NK-92 (cell line): ENCODE measurements around the gene SLC30A4.
"Not testable (repeated sequence)": the region's sequence is repeated elsewhere in the genome, so short reads cannot be mapped to it uniquely, and the experiment has no call there.

Experiments
- DNase-seq: peaks from one replicate; lab custom pipeline; 2025; ENCODE audit not compliant: unreplicated experiment; lab: John Stamatoyannopoulos, UW

SLC30A4 gene, protein sequence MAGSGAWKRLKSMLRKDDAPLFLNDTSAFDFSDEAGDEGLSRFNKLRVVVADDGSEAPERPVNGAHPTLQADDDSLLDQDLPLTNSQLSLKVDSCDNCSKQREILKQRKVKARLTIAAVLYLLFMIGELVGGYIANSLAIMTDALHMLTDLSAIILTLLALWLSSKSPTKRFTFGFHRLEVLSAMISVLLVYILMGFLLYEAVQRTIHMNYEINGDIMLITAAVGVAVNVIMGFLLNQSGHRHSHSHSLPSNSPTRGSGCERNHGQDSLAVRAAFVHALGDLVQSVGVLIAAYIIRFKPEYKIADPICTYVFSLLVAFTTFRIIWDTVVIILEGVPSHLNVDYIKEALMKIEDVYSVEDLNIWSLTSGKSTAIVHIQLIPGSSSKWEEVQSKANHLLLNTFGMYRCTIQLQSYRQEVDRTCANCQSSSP

DNA sequence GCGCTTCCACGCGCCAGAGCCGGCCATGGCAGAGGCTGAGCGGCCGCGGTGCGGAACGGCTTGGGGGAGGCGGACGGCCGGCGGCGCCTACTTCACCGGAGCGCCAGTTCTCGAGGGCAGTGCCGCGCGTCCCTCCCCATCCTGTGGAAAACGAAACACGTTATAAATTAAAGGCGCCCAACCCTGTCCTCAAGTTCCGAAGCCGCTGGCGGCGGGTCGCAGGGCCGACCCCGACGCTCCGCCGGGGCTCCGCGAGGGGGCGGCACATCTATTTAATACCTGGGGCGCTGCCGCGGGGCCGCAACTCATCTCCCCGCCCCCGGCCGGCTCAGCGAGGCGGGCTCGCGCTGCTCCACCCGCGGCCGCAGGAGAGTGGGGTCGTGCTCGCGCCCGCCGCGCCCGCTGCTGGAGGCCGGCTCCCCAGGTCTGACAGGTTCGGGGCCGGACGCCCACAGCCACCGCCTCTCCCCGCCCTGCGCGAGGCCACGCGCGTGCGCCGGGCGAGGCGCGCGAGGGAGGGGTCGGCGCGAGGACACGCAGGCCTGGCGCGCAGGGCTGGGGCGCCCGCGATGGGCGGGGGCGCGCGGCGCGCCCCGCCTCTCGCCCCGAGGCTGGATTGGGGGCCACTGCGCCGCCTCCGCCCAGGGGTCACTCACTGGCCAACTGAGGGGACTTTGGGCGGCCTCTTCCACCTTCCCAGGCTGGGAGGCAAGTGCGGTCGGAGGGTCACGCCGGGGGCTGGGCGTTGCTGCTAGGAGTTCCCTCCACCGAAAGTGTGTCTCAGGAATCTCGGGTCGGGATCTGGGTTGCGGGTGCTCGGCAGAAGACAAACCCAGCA is at the start of gene SLC30A4:
Gene SLC30A4 (minus strand): TSS at position 428 of the 838 bp plus-strand sequence. CDS start 401 bp downstream, at position 27.
- no peak for DNase-seq

DNA sequence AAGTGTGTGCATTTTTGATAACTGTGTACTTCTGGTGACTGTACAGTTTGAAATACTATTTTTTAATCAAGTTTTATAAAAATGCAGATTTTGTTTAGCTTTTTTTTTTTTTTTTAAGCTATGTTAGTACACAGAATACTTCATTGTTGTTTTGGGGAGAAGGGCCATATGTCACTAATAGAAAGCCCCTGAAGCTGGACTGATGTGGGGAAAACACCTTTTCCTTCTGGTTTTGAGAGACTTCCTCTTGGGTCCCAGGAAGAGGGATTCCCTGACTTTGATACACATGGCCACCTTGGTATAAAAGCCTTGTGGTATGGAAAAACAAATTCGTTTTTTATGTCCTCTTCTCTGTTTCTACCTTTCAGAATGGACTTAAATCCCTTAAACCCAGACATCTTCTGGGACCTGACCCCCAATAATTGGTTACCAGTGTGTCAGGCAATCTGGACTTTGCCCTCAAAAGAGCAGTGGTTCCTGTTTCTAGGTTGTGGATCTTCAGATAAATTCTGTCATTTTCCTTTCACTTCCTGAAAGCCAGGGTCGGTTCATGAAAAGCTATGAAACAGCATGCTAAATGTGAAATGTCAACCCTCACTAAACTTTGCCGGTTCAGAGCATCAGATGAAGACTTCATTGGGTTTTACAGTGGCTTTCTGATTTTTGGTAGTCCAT is 33.5 kb upstream of the SLC30A4 start:
- no peak for DNase-seq

DNA sequence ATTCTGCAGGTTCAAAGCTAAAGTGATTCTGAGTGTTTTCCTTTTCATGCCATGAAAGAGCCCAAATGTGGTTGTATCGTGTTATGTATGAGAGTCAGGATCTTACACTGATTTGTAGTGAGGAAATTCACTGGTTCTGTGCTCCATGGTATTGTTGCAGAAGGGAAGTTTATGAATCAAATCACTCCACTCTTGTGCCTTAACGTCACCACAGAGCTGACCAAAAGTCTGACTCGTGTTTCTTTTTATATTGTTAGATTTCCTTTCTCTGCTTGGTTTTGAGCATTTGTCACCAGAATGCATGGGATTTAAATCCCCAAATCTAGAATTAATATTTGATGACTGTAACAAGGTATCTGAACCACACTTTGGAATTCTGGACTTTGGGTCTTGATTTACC is 29.1 kb upstream of the SLC30A4 start:
- DNase-seq = no peak

DNA sequence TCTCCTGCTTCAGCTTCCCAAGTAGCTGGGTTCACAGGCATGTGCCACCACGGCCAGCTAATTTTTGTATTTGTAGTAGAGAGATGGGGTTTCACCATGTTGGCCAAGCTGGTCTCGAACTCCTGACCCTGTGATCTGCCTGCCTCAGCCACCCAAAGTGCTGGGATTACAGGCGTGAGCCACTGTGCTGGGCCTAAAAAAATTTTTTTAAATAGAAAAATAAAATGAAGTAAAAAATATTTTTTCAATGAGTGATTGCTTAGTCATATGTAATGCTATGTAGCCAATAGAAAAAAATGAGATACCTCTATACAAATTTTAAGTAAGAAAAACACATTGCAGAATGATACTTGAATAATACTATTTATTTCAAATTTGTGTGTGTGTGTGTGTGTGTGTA is 27.9 kb upstream of the SLC30A4 start:
- no peak for DNase-seq

DNA sequence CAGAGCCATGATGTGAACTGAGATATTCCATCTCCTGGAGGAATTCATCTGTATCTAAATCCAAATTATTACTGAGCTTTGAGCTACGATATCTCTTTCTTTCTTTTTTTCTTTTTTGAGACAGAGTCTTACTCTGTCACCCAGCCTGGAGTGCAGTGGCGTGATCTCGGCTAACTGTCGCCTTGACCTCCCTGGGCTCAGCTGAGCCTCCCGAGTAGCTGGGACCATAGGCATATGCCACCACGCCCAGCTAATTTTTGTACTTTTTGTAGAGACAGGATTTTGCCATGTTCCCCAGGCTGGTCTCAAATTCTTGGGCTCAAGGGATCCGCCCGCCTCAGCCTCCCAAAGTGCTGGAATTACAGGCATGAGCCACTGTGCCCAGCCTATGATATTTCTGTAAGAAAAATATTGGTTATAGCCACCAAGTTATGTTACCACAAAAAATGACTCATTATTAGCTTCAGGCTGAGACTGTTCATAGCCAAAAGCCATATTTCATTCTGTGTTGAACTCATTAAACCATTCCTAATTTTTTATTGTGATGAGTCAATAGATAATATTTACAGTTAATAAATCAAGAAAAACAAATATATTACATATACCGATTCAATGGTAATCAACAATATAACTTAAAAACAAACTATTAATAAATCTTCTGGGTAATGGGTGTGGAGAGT is 27.1 kb upstream of the SLC30A4 start:
- no peak for DNase-seq

DNA sequence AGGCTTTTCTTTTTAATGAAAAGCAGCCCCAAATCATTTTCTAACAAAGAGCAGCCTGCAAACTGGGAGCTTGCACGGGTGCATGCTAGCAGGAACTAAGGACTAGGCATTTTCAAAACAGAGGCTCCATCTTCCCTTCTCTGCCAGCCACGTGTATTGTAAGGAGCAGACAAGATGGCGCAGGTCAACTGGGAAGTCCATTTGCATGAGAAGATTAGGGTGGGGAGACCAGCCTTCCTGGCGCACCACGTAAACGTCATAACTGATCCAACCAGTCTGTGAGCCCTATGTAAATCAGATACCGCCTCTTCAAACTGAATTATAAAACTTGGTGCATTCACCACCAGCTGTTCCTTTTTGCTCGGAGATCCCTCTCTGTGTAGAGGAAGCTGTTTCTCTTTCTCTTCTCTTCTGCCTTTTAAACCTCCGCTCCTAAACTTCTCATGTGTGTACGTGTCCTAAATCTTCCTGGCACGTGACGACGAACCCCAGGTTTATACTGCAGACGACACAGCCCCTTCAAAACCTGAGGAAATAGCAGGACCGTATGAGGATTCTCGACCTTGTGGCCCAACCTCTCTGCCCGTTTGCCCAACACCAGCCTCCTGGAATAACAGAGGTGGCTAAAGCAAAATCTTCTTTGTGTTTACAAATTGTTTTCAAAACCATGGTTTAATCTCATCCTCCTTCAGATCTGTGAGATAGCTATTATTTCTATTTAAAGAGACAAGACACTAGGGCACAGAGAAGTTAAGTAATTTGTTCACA is 26.4 kb upstream of the SLC30A4 start:
- no peak for DNase-seq

DNA sequence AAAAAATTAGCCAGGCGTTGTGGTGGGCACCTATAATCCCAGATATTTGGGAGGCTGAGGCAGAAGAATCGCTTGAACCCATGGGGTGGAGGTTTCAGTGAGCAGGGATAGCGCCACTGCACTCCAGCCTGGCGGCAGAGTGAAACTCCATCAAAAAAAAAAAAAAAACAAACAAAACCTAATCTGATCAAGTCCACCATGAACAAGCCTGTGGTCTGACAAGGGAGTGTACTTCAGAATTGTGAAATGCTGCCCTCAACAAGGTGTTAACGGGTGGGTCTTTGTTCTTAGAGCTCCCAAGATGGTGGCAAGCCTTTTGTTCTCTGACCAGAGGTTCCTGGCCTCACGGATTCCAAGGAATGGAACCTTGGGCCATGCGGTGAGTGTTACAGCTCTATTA is 24.2 kb upstream of the SLC30A4 start:
- no peak for DNase-seq

DNA sequence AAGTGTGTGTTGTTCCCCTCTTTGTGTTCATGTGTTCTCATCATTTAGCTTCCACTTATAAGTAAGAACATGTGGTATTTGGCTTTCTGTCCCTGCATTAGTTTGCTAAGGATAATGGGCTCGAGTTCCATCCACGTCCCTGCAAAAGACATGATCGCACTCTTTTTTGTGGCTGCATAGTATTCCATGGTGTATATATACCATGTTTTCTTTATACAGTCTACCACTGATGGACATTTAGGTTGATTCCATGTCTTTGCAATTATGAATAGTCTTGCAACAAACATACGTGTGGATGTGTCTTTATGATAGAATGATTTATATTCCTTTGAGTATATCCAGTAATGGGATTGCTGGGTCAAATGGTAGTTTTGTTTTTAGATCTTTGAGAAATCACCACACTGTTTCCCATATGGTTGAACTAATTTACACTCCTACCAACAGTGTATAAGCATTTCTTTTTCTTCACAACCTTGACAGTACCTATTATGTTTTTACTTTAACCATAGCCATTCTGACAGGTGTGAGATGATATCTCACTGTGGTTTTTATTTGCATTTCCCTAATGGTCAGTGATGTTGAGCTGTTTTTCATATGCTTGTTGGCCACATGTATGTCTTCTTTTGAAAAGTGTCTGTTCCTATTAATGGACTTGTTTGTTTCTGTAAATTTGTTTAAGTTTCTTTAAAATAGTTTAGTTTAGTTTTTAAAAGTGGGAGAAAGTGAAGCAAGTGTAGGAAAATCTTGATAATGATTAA is 21.9 kb upstream of the SLC30A4 start:
- DNase-seq = no peak

DNA sequence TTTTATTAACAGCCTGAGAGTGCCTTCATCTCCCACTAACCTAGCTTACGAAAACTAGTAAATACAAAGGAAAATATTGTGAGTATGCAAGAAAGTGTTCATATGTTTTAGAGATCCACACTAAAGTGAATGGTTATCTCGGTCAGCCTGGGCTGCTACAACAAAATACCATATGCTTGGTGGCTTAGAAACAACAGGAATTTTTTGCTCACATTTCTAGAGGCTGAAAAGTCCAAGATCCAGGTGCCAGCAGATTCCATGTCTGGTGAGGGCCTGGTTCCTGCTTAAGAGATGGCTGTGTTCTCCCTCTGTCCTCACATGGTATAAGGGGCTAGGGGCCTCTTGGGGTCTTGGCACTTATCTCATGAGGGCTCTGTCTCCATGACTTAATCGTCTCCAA is 20.5 kb upstream of the SLC30A4 start:
- no peak for DNase-seq

DNA sequence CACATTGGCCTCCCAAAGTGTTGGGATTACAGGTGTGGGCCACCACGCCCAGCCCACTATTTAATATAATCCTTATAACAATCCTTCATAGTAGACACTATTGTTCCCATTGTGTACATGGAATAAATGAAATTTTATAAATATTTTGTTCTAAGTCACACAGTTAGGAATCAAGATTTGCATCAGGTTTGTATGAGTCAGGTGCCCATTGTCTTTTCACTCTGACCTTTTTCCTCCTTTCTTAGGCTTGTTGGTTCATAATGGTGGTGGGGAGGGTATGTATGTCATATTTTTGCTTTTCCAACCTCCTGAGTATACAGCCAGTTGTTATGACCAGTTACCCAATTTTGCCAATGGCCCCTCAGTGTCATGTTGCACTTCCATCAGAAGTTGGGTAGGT is 18.0 kb upstream of the SLC30A4 start:
- DNase-seq = no peak

DNA sequence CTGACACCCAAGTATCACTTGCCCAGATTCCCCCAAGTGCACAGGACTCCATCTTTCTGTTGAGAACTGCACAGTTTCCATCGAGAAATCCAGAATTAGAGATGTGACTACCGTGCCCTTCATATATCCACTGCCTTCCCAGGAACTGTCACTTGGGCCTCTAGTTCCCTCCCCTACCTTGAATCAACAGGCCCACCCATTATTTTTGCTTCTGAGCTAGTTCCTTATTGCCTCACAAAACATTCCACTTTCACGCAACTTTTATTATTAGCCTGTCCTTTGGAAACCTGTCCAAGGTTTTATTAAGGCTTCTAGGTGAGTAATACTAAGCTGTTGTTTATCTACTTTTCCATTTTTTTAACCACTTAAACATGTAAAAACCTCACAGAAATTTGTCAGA is 17.1 kb upstream of the SLC30A4 start:
- DNase-seq = no peak

DNA sequence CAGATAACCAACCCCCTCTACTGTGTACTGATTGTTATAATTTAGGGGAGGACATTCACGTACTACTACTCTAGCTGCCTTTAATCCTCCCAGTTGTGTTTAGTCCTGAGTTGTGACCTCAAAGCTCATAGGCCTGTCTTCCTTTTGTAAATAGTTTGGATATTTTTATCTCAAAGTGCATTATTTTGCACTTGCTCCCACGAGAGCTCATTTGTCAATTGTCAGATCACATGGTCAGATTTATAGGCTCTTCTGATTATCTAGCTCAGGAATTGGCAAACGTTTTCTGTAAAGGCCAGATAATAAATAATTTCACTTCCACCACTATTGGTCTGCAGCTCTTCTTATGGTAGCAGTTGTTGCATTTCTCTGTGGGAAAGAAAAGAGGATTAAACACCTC is 14.4 kb upstream of the SLC30A4 start:
- no peak for DNase-seq

DNA sequence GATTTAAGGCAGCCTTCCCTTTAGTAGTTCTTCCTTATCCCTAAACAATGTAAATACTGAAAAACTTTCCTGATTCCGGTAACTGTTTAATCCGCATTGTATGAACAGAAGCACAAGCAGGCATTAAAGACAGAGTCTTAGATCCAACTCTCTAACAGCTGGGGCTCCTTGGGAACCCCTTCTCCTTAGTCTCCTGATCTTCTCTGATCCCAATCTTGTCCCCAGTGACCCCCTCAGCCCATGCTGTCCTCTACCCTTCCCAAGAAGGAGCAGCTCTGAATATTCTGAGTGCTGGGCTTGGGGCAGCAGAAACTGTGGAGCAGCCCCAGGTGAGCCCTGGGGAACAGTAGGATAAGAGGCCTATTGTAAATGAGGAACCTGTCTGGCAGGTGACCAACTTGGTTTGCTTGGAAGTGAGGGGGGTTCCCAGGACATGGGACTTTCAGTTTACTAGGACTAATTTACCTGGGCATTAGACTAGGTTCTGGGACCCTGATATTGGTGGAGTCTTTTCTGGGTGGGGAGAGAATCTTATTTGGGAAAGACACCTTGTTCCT is 13.0 kb upstream of the SLC30A4 start:
- DNase-seq = no peak

DNA sequence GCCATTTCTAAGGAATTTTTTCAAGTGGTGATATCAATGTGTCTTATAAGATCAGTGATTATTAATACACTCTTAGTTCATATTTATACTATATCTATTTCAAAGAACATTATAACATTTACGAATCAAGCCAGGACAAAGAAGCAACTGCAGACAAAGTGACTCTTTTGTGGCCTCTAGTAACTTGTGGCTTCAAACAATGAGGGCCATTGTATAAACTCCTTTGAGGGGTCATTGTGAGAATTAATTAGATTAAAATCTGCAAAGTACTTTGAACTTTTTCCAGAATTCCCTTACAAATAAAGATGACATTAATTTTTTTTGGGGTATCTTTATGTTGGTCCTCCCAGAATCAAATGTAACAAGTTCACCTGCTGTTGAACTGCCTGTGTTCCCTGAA is 12.3 kb upstream of the SLC30A4 start:
- DNase-seq = no peak

DNA sequence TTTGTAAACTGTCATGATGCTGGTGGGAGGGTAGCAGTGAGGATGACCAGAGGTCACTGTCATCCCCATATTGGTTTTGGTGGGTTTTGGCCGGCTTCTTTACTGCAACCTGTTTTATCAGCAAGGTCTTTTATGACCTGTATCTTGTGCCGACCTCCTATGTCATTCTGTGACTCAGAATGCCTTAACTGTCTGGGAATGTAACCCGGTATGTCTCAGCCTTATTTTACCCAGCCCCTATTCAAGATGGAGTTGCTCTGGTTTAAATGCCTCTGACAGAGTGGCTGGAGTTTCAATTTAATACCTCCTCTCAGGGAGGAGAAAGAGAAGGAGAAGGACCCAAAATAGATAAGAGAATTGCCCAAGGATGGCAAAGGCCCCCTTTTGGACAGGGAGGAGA is 10.3 kb upstream of the SLC30A4 start:
- not testable (repeated sequence) for DNase-seq

DNA sequence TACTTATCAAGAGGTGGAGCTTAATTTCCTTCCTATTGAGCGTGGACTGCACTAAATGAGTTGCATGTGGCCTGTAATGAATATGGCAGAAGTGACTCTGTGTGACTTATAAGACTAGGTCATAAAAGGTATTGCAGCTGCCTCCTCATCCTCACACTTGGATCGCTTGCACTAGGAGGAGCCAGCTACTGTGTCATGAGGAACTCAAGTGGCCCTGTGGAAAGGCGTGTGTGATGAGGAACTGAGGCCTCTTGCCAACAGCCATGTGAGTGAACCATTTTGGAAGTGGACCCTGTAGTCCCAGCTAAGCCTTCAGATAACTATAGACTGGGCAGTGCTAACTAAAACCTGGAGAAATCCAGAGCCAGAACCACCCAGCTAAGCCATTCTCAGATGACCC is 7.1 kb upstream of the SLC30A4 start:
- DNase-seq = no peak

DNA sequence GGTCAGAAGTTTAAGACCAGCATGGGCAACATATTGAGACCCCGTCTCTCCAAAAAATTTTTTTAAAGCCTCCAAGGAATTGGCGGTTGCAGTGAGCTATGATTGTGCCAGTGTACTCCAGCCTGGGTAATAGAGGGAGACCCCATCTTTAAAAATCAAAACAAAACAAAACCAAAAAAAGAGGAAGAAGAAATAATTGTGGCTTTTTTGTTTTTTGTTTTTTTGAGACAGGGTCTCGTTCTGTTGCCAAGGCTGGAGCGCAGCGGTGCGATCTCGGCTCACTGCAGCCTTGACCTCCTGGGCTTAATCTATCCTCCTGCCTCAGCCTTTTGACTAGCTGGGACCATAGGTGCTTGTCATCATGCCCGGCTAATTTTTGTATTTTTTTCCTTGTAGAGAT is 4.5 kb upstream of the SLC30A4 start:
- no peak for DNase-seq

DNA sequence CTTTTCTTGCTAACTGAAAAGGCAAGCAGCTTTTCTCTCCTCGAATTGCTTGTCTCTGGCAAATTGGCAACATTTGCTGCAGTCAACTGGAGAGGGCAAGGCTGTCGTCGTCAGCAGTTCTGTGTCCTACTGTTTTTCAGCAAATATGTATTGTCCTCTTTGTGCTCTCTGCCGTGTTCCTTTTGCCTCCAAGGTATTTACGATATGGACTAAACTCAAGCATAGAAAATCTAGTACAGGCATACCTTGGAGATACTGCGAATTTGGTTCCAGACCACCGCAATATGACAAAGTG is 558 bp upstream of the SLC30A4 start:
- no peak for DNase-seq

DNA sequence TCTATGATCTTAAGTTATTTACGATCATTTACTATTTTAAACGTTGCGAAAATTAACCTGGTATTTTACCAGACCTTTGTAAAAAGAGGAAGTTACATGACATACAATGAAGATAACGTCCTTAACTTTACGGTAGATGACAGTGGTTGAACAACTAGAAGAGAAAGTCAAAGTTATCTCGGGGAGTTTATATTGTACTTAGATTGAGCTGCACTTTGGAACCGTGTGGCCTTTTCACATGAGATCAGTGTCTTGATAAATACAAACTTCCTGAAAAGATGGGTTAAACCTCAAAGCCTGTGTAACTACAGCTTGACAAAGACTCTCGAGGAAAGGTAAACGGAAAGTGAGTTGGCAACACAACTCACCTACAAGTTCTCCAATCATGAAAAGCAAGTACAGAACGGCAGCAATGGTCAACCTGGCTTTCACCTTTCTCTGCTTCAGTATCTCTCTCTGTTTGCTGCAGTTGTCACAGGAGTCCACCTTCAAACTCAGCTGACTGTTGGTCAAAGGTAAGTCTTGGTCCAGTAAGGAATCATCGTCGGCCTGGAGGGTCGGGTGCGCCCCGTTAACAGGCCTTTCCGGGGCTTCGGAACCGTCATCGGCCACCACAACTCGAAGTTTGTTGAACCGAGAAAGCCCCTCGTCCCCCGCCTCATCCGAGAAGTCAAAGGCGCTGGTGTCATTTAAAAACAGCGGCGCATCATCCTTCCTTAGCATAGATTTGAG is 793 bp downstream of the SLC30A4 start:
- DNase-seq = no peak
